Astrocyte (in vitro differentiated cells and primary cell): ENCODE measurements around the gene ALPI. TPM values are rescaled to one million over a fixed set of nuclear protein-coding genes. Genes with fewer than 3 reads are reported as not detected.

ENCODE experiments used
- DNase-seq: peaks from one replicate; pipeline ENCODE4 v3.0.0-alpha.2; 2010; ENCODE audit warnings: low read depth
- FAIRE-seq: peaks from 2 replicates; lab custom pipeline; 2011; peaks lifted over from hg19 to GRCh38; lab: Jason Lieb, UNC
- H2AFZ ChIP-seq: 2 replicates; pipeline ENCODE4 v1.6.0; 2012; ENCODE audit warnings: low read depth, low read length, inconsistent platforms
- H3K27ac ChIP-seq: 2 replicates; pipeline ENCODE4 v1.5.1; 2011; ENCODE audit warnings: low read depth, low read length, inconsistent platforms
- H3K27me3 ChIP-seq: 2 replicates; pipeline ENCODE4 v1.6.0; 2011; ENCODE audit warnings: low read length, inconsistent platforms; ENCODE audit not compliant: insufficient read depth
- H3K36me3 ChIP-seq: 2 replicates; pipeline ENCODE4 v1.5.1; 2011; ENCODE audit warnings: low read length, inconsistent platforms; ENCODE audit not compliant: insufficient read depth
- H3K4me1 ChIP-seq: 2 replicates; pipeline ENCODE4 v1.5.1; 2011; ENCODE audit warnings: low read length, inconsistent platforms; ENCODE audit not compliant: insufficient read depth
- H3K4me2 ChIP-seq: 2 replicates; pipeline ENCODE4 v1.6.0; 2012; ENCODE audit warnings: low read length, inconsistent platforms
- H3K4me3 ChIP-seq: 2 replicates; pipeline ENCODE4 v1.5.1; 2011; ENCODE audit warnings: low read depth, mild to moderate bottlenecking, low read length, inconsistent platforms; ENCODE audit not compliant: insufficient read depth
- H3K79me2 ChIP-seq: 2 replicates; pipeline ENCODE4 v1.6.0; 2012; ENCODE audit warnings: mild to moderate bottlenecking, low read length, inconsistent platforms; ENCODE audit not compliant: insufficient read depth
- H3K9ac ChIP-seq: 2 replicates; pipeline ENCODE4 v1.6.0; 2012; ENCODE audit warnings: mild to moderate bottlenecking, low read length, inconsistent platforms
- H3K9me3 ChIP-seq: 2 replicates; pipeline ENCODE4 v1.5.1; 2012; ENCODE audit warnings: low read depth, mild to moderate bottlenecking, low read length, inconsistent platforms; ENCODE audit not compliant: insufficient read depth
- H4K20me1 ChIP-seq: 2 replicates; pipeline ENCODE4 v1.6.0; 2012; ENCODE audit warnings: low read length, inconsistent platforms; ENCODE audit not compliant: insufficient read depth
- H3K27ac Mint-ChIP-seq: one replicate; pipeline ENCODE4 v1.8.0; 2021; ENCODE audit warnings: mild to moderate bottlenecking, mixed read lengths; ENCODE audit not compliant: unreplicated experiment
- H3K27me3 Mint-ChIP-seq: one replicate; pipeline ENCODE4 v1.8.0; 2021; ENCODE audit warnings: low read depth, mixed read lengths; ENCODE audit not compliant: unreplicated experiment
- H3K36me3 Mint-ChIP-seq: one replicate; pipeline ENCODE4 v1.8.0; 2021; ENCODE audit warnings: low read depth, mixed read lengths; ENCODE audit not compliant: unreplicated experiment
- H3K4me1 Mint-ChIP-seq: one replicate; pipeline ENCODE4 v1.8.0; 2021; ENCODE audit warnings: low read depth, mixed read lengths; ENCODE audit not compliant: unreplicated experiment
- H3K4me3 Mint-ChIP-seq: one replicate; pipeline ENCODE4 v1.8.0; 2021; ENCODE audit warnings: mild to moderate bottlenecking, moderate library complexity, mixed read lengths; ENCODE audit not compliant: unreplicated experiment
- H3K9me3 Mint-ChIP-seq: one replicate; pipeline ENCODE4 v1.8.0; 2021; ENCODE audit warnings: mild to moderate bottlenecking, mixed read lengths; ENCODE audit not compliant: unreplicated experiment
- CTCF ChIP-seq: IDR thresholded peaks from 2 replicates; pipeline ENCODE4 v1.5.1; 2011; ENCODE audit warnings: low read depth, mild to moderate bottlenecking, inconsistent platforms, low read length, moderate library complexity; ENCODE audit not compliant: insufficient read depth
- EZH2 ChIP-seq: IDR thresholded peaks from 2 replicates; pipeline ENCODE4 v1.6.1; 2012; ENCODE audit warnings: mild to moderate bottlenecking, low read length, inconsistent platforms; ENCODE audit not compliant: insufficient read depth
- total RNA-seq: library from RNA; stranded (reverse); gene quantifications from 2 replicates; pipeline ENCODE4 v1.2.1, GENCODE V29; 2021

ALPI gene
- total RNA-seq, 1 donor from 2014 or later, result not detected

GRCh38 chr2:232485757-232486557 is 30.0 kb downstream of the ALPI start:
- H2AFZ ChIP-seq, result no peak overlapping the region
- no peaks in the 10 kb centered on the region for H3K4me1 ChIP-seq
- Mint-ChIP-seq H3K4me3 (no peak overlapping the region), H3K9me3 (peaks cover 5% of the 10 kb centered on the region), H3K27me3 (peaks cover 61% of the 10 kb centered on the region), H3K27ac (no peak overlapping the region), H3K36me3 (peaks cover 2% of the 10 kb centered on the region), H3K4me1 (no peaks in the 10 kb centered on the region)
- TF ChIP-seq CTCF (no peak), EZH2 (peak; percentile 15)
- no peak overlapping the region for H3K27ac ChIP-seq
- FAIRE-seq, result no peak
- no peaks in the 10 kb centered on the region for H3K36me3 ChIP-seq
- H3K4me3 ChIP-seq, result no peak overlapping the region
- no peaks in the 10 kb centered on the region for H3K9me3 ChIP-seq
- no peaks in the 10 kb centered on the region for H4K20me1 ChIP-seq
- DNase-seq, result no peak
- no peak overlapping the region for H3K4me2 ChIP-seq
- no peak overlapping the region for H3K9ac ChIP-seq
- H3K27me3 ChIP-seq, result peaks cover 36% of the 10 kb centered on the region
- no peaks in the 10 kb centered on the region for H3K79me2 ChIP-seq

- peaks cover 5% of the 10 kb centered on the region for H3K9me3 Mint-ChIP-seq
- no peak overlapping the region for H3K4me3 Mint-ChIP-seq
- H3K27ac ChIP-seq, result no peak overlapping the region
- no peak overlapping the region for H3K4me3 ChIP-seq
- no peak overlapping the region for H3K27ac Mint-ChIP-seq
- no peaks in the 10 kb centered on the region for H3K9me3 ChIP-seq
- DNase-seq, result no peak
- no peaks in the 10 kb centered on the region for H3K4me1 ChIP-seq
- H4K20me1 ChIP-seq, result no peaks in the 10 kb centered on the region
- H3K79me2 ChIP-seq, result no peaks in the 10 kb centered on the region
- peak overlapping the region; percentile 44 for H3K4me2 ChIP-seq
- TF ChIP-seq CTCF (no peak), EZH2 (peak; percentile 59)
- H3K27me3 Mint-ChIP-seq, result peaks cover 69% of the 10 kb centered on the region
- H3K36me3 Mint-ChIP-seq, result peaks cover 2% of the 10 kb centered on the region
- no peaks in the 10 kb centered on the region for H3K36me3 ChIP-seq
- peaks cover 36% of the 10 kb centered on the region for H3K27me3 ChIP-seq
- no peaks in the 10 kb centered on the region for H3K4me1 Mint-ChIP-seq
- no peak for FAIRE-seq
- H2AFZ ChIP-seq, result no peak overlapping the region
- no peak overlapping the region for H3K9ac ChIP-seq
These were observed 30.8 kb downstream of the ALPI start for GRCh38 chr2:232486558-232487384.
